Common myeloid progenitor, CD34-positive (primary cell): ENCODE measurements around the gene CCT6A.
A peak's percentile ranks its signal among the peaks of the same experiment; 100 is the strongest.
"Not testable (repeated sequence)": the region's sequence is repeated elsewhere in the genome, so short reads cannot be mapped to it uniquely, and the experiment has no call there.

Source experiments
- CTCF ChIA-PET: fragments of 350-600 bp; sonication (Branson Sonifier 250); formaldehyde crosslinking; loops from one replicate; lab custom pipeline; 2021; ENCODE audit warnings: antibody characterized with exemption; lab: Charles Lee
- POLR2A ChIA-PET: fragments of 350-600 bp; sonication (Branson Sonifier 250); formaldehyde crosslinking; loops from one replicate; lab custom pipeline; 2021; ENCODE audit warnings: antibody characterized with exemption; lab: Charles Lee
- DNase-seq, 3 donors: peaks; one replicate each; pipeline versions ENCODE4 v3.0.0 to v3.0.0-alpha.2; 2013
- H3K27ac ChIP-seq, 2 experiments: 1 replicate in 1 of 2; 2 replicates in 1 of 2; pipeline ENCODE4 v1.7.0; 2013; ENCODE audit warnings: inconsistent platforms in 2 of 2, low read length in 2 of 2, mild to moderate bottlenecking in 2 of 2, low read depth in 1 of 2, moderate library complexity in 1 of 2; ENCODE audit not compliant: severe bottlenecking in 2 of 2, insufficient read depth in 1 of 2, poor library complexity in 1 of 2
- H3K27me3 ChIP-seq, 5 experiments: replicated peaks in 2 of 5; 1 replicate in 3 of 5; 2 replicates in 2 of 5; pipeline versions ENCODE4 v1.6.1 to v1.7.0; 2013; ENCODE audit warnings: low read length in 4 of 5, mild to moderate bottlenecking in 2 of 5, moderate library complexity in 2 of 5, inconsistent platforms in 1 of 5; ENCODE audit not compliant: insufficient read depth in 5 of 5, control insufficient read depth in 4 of 5
- H3K36me3 ChIP-seq, 4 experiments: 1 replicate in 2 of 4; 2 replicates in 2 of 4; pipeline versions ENCODE4 v1.6.1 to v1.7.0; 2013; ENCODE audit warnings: low read length in 3 of 4, control low read depth in 1 of 4, mild to moderate bottlenecking in 1 of 4; ENCODE audit not compliant: control insufficient read depth in 4 of 4, insufficient read depth in 4 of 4
- H3K4me1 ChIP-seq, 4 experiments: 1 replicate in 3 of 4; 2 replicates in 1 of 4; pipeline versions ENCODE4 v1.6.1 to v1.7.1; 2013; ENCODE audit warnings: low read length in 3 of 4, mild to moderate bottlenecking in 3 of 4, control low read depth in 1 of 4, inconsistent platforms in 1 of 4, moderate library complexity in 1 of 4; ENCODE audit not compliant: control insufficient read depth in 4 of 4, insufficient read depth in 4 of 4; ENCODE audit errors: control extremely low read depth in 1 of 4
- H3K4me3 ChIP-seq, 7 experiments: 1 replicate in 4 of 7; 2 replicates in 3 of 7; pipeline versions ENCODE4 v1.5.1 to v1.7.0; 2013; ENCODE audit warnings: mild to moderate bottlenecking in 7 of 7, low read length in 6 of 7, moderate library complexity in 6 of 7, inconsistent platforms in 2 of 7, low read depth in 2 of 7, control low read depth in 1 of 7; ENCODE audit not compliant: insufficient read depth in 4 of 7, control insufficient read depth in 1 of 7; ENCODE audit errors: extremely low read depth in 1 of 7
- H3K9me3 ChIP-seq, 5 experiments: 1 replicate in 4 of 5; 2 replicates in 1 of 5; pipeline versions ENCODE4 v1.6.1 to v1.7.1; 2013; ENCODE audit warnings: low read length in 4 of 5, mild to moderate bottlenecking in 2 of 5, inconsistent platforms in 1 of 5, low read depth in 1 of 5, moderate library complexity in 1 of 5; ENCODE audit not compliant: control insufficient read depth in 4 of 5, insufficient read depth in 2 of 5; ENCODE audit errors: control extremely low read depth in 1 of 5
- whole genome bisulfite sequencing: methylation state at CpG from one replicate; pipeline ENCODE4 v1.1.5; 2013; ENCODE audit not compliant: insufficient coverage; 5-methylcytosine and 5-hydroxymethylcytosine counted together

The CCT6A gene

GRCh38 chr7:56048763-56049162, 2.8 kb upstream of the CCT6A start:
- DNase-seq = peak in 1 of 3 donors; percentile 12
- H3K9me3 ChIP-seq, H3K4me3 ChIP-seq, POLR2A ChIA-PET, H3K27me3 ChIP-seq, H3K27ac ChIP-seq, H3K36me3 ChIP-seq: not testable (repeated sequence)
- peaks cover 5 to 32% (median 21%) of the 10 kb centered on the region in 4 experiments for H3K4me1 ChIP-seq
- CTCF ChIA-PET = interaction anchor here (1.5 kb wide), 1 partner anchor 15 kb away, joined by 3 read pairs; no protein-coding TSS in a partner anchor
- WGBS = 89% methylated on average over 6 of the region's 8 CpGs

GRCh38 chr7:56051053-56051338, 569 bp upstream of the CCT6A start:
- CTCF ChIA-PET = interaction anchor here (0.8 to 1.9 kb wide), 5 partner anchors 11 to 57 kb away, joined by 3 to 9 read pairs (median 7); partner anchors contain the start of gene SUMF2
- H3K36me3 ChIP-seq = peaks cover 5 to 29% (median 17%) of the 10 kb centered on the region in 4 experiments
- POLR2A ChIA-PET = interaction anchor here (0.5 to 1.3 kb wide), 4 partner anchors 13 to 87 kb away, joined by 3 to 10 read pairs (median 6); partner anchors contain the start of gene SUMF2
- H3K9me3 ChIP-seq = no peaks in the 10 kb centered on the region
- 1% methylated on average over 8 of the region's 9 CpGs for WGBS
- H3K27ac ChIP-seq = peak overlapping the region; percentile 69 to 91
- H3K4me1 ChIP-seq = peaks cover 5 to 34% (median 21%) of the 10 kb centered on the region in 4 experiments
- DNase-seq = no peak
- no peaks in the 10 kb centered on the region for H3K27me3 ChIP-seq
- peak overlapping the region; percentile 79 to 98 (median 86) for H3K4me3 ChIP-seq

GRCh38 chr7:56053379-56053778, 1.8 kb downstream of the CCT6A start:
- H3K4me1 ChIP-seq = peaks cover 5 to 34% (median 21%) of the 10 kb centered on the region in 4 experiments
- peaks cover 11 to 49% (median 30%) of the 10 kb centered on the region in 4 experiments for H3K36me3 ChIP-seq
- CTCF ChIA-PET = interaction anchor here (1.6 to 2.9 kb wide), 2 partner anchors 12 to 20 kb away, joined by 4 to 13 read pairs; partner anchors contain the start of gene SUMF2
- no peaks in the 10 kb centered on the region for H3K9me3 ChIP-seq
- WGBS = 93% methylated on average over 7 of the region's 9 CpGs
- H3K4me3 ChIP-seq = no peak overlapping the region
- no peaks in the 10 kb centered on the region for H3K27me3 ChIP-seq
- POLR2A ChIA-PET = interaction anchor here (0.9 kb wide), 1 partner anchor 12 kb away, joined by 4 read pairs; no protein-coding TSS in a partner anchor
- peak overlapping the region in 1 of 2 experiments; percentile 91 for H3K27ac ChIP-seq
- DNase-seq = no peak

- no peak overlapping the region for H3K27ac ChIP-seq
- peaks cover 5 to 34% (median 21%) of the 10 kb centered on the region in 4 experiments for H3K4me1 ChIP-seq
- ChIA-PET POLR2A (interaction anchor here (0.6 kb wide), 1 partner anchor 48 kb away, joined by 4 read pairs; no protein-coding TSS in a partner anchor), CTCF (interaction anchor here (1.6 to 2.9 kb wide), 2 partner anchors 11 to 19 kb away, joined by 4 to 13 read pairs; partner anchors contain the start of gene SUMF2)
- H3K4me3 ChIP-seq = peak overlapping the region in 1 of 7 experiments; percentile 6
- H3K9me3 ChIP-seq = no peaks in the 10 kb centered on the region
- no peak for DNase-seq
- peaks cover 13 to 55% (median 35%) of the 10 kb centered on the region in 4 experiments for H3K36me3 ChIP-seq
- no CpG with 5 or more reads among the region's 2 CpGs for WGBS
- H3K27me3 ChIP-seq = no peaks in the 10 kb centered on the region
Measured at GRCh38 chr7:56053993-56054392, 2.4 kb downstream of the CCT6A start.

DNA sequence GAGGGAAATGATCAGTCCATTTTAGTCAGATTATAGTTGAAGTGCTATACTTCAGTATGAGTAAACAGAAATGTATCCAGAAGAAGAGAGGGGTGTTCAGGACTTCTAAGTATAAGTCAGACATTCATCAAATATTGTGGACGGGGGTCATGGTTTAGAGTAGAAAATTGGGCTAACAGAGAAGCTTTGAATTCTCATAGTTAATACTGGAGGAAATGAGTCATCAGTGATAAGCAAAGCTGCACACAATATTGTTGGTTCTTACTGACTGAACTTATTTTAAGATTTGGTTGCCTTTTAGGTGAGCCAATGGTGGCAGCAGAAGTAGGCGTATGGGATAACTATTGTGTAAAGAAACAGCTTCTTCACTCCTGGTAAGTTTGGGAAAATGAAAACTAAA, 10.8 kb downstream of the CCT6A start:
- Histone ChIP-seq H3K27me3 (no peaks in the 10 kb centered on the region), H3K27ac (peak overlapping the region in 1 of 2 experiments; percentile 60), H3K9me3 (no peaks in the 10 kb centered on the region), H3K4me1 (peaks cover 6 to 28% (median 14%) of the 10 kb centered on the region in 4 experiments), H3K4me3 (peak overlapping the region in 1 of 7 experiments; percentile 13), H3K36me3 (peaks cover 12 to 60% (median 29%) of the 10 kb centered on the region in 4 experiments)
- peak in 2 of 3 donors; percentile 38 to 59 for DNase-seq
- ChIA-PET CTCF (interaction anchor here (0.7 to 2.2 kb wide), 5 partner anchors 11 to 68 kb away, joined by 3 to 9 read pairs (median 6); partner anchors contain the start of genes CCT6A and PSPH), POLR2A (no interaction called here)
- 64% methylated on average over 1 of the region's 2 CpGs for WGBS

- POLR2A ChIA-PET = interaction anchor here (1.9 kb wide), 1 partner anchor 12 kb away, joined by 10 read pairs; the partner anchor contains the start of genes CCT6A and PSPH
- peak overlapping the region; percentile 42 to 80 for H3K27ac ChIP-seq
- 97% methylated on average over 3 of the region's 7 CpGs for WGBS
- H3K36me3 ChIP-seq = peaks cover 10 to 50% (median 26%) of the 10 kb centered on the region in 4 experiments
- CTCF ChIA-PET = interaction anchor here (0.9 to 2.3 kb wide), 4 partner anchors 13 to 694 kb away, joined by 3 to 7 read pairs (median 5); partner anchors contain the start of genes CCT6A and PSPH
- peak overlapping the region in 5 of 7 experiments; percentile 83 to 97 (median 92) for H3K4me3 ChIP-seq
- H3K27me3 ChIP-seq = no peaks in the 10 kb centered on the region
- H3K4me1 ChIP-seq = peaks cover 6 to 28% (median 14%) of the 10 kb centered on the region in 4 experiments
- no peaks in the 10 kb centered on the region for H3K9me3 ChIP-seq
- no peak for DNase-seq
Measured at GRCh38 chr7:56063500-56063881, 11.9 kb downstream of the CCT6A start.
